K562 (cell line): Measurements from ENCODE around the gene NELL1. TPM values are rescaled to one million over a fixed set of nuclear protein-coding genes. Genes with fewer than 3 reads are reported as not detected.

Source experiments
- ATAC-seq: fragments of 200-7000 bp; cut with Tn5 transposase; 3 replicates; pipeline ENCODE4 v1.9.1; 2020; ENCODE audit warnings: moderate library complexity
- BruUV-seq: library from RNA; stranded (reverse); fragments of 400-500 nt; replicated peaks from 2 replicates; lab custom pipeline; 2021; lab: Mats Ljungman, UMichigan
- CTCF ChIA-PET: fragments of 300-600 bp; formaldehyde crosslinking; extraction: SDS; loops from one replicate; lab custom pipeline; 2021; ENCODE audit warnings: low intra/inter-chr PET ratio; lab: Yijun Ruan, JAX
- POLR2A ChIA-PET: fragments of 300-600, 350-650 bp; sonication (Branson Sonifier 250); formaldehyde crosslinking; extraction: SDS; loops from one replicate; lab custom pipeline; 2021; ENCODE audit warnings: antibody characterized with exemption, inconsistent platforms; lab: Yijun Ruan, JAX
- DNase-seq, 4 experiments: peaks; one replicate each; pipeline versions ENCODE4 v3.0.0 to v3.0.0-alpha.2; 2011 to 2018; ENCODE audit warnings: low spot score in 3 of 4, mixed read lengths in 3 of 4; ENCODE audit errors: extremely low read depth in 1 of 4
- FAIRE-seq: peaks from 2 replicates; lab custom pipeline; 2011; peaks lifted over from hg19 to GRCh38; lab: Jason Lieb, UNC
- H2AFZ ChIP-seq: 2 replicates; pipeline ENCODE4 v1.6.0; 2011; ENCODE audit warnings: low read depth, low read length, control low read depth, inconsistent platforms
- H3K27ac ChIP-seq: fragments of 200-600 bp; 3 replicates; pipeline ENCODE4 v1.8.0; 2011; ENCODE audit warnings: low read depth, mild to moderate bottlenecking, control low read depth, inconsistent platforms, low read length, moderate library complexity, mixed read lengths; ENCODE audit errors: extremely low read depth
- H3K27me3 ChIP-seq, 2 experiments: fragments of 300-600 bp in 1 of 2; 2 replicates in 1 of 2; 3 replicates in 1 of 2; pipeline versions ENCODE4 v1.6.0 to v1.8.0; 2011; ENCODE audit warnings: inconsistent platforms in 2 of 2, low read length in 2 of 2, mild to moderate bottlenecking in 1 of 2, mixed read lengths in 1 of 2, moderate library complexity in 1 of 2; ENCODE audit not compliant: control insufficient read depth in 2 of 2, insufficient read depth in 2 of 2
- H3K36me3 ChIP-seq: fragments of 300-600 bp; 3 replicates; pipeline ENCODE4 v1.8.0; 2011; ENCODE audit warnings: mild to moderate bottlenecking, low read length, inconsistent platforms; ENCODE audit not compliant: control insufficient read depth, insufficient read depth
- H3K4me1 ChIP-seq, 2 experiments: fragments of 200-600 bp in 1 of 2; replicated peaks in 1 of 2; 2 replicates in 1 of 2; 3 replicates in 1 of 2; pipeline versions ENCODE4 v1.5.1 to v1.8.0; 2011; ENCODE audit warnings: inconsistent platforms in 2 of 2, low read length in 2 of 2, mild to moderate bottlenecking in 1 of 2, mixed read lengths in 1 of 2, moderate library complexity in 1 of 2; ENCODE audit not compliant: control insufficient read depth in 2 of 2, insufficient read depth in 2 of 2
- H3K4me2 ChIP-seq: 2 replicates; pipeline ENCODE4 v1.6.1; 2011; ENCODE audit warnings: low read length, control low read depth, inconsistent platforms, mixed read lengths; ENCODE audit not compliant: insufficient read depth
- H3K4me3 ChIP-seq: fragments of 200-600 bp; sonication (generic), shearing (Covaris generic); 2 replicates; pipeline ENCODE4 v1.5.1; 2016; ENCODE audit warnings: control low read depth, inconsistent platforms
- H3K79me2 ChIP-seq: fragments of 200-600 bp; 3 replicates; pipeline ENCODE4 v1.8.0; 2011; ENCODE audit warnings: low read length, inconsistent platforms; ENCODE audit not compliant: control insufficient read depth, insufficient read depth
- H3K9ac ChIP-seq, 2 experiments: 2 replicates each; pipeline versions ENCODE4 v1.6.0 to v1.6.1; 2011; ENCODE audit warnings: low read depth in 2 of 2, low read length in 2 of 2, control low read depth in 1 of 2, inconsistent platforms in 1 of 2, mild to moderate bottlenecking in 1 of 2, mixed read lengths in 1 of 2; ENCODE audit not compliant: insufficient read depth in 1 of 2
- H3K9me1 ChIP-seq: one replicate; pipeline ENCODE4 v1.6.0; 2011; ENCODE audit warnings: inconsistent platforms, mild to moderate bottlenecking, low read length, moderate library complexity; ENCODE audit not compliant: control insufficient read depth, insufficient read depth
- H3K9me3 ChIP-seq: replicated peaks from 2 replicates; pipeline ENCODE4 v1.5.1; 2011; ENCODE audit warnings: low read depth, low read length, inconsistent platforms; ENCODE audit not compliant: control insufficient read depth, insufficient read depth
- H4K20me1 ChIP-seq: replicated peaks from 2 replicates; pipeline ENCODE4 v1.6.1; 2011; ENCODE audit warnings: low read length, inconsistent platforms, mixed read lengths; ENCODE audit not compliant: control insufficient read depth, insufficient read depth
- AFF4 ChIP-seq: sonication (generic); formaldehyde crosslinking; IDR thresholded peaks from 2 replicates; pipeline ENCODE4 v1.8.0; 2023; ENCODE audit warnings: mild to moderate bottlenecking, missing genetic modification reagents
- ETV5 ChIP-seq: sonication (generic); formaldehyde crosslinking; IDR thresholded peaks from 2 replicates; pipeline ENCODE4 v1.4.0; 2020; ENCODE audit warnings: low read depth, mild to moderate bottlenecking, missing genetic modification reagents
- PRDM10 ChIP-seq: fragments of 450-650 bp; IDR thresholded peaks from 2 replicates; pipeline ENCODE4 v1.6.1; 2018; ENCODE audit not compliant: partially characterized antibody
- TRIM25 ChIP-seq: fragments of 450-650 bp; IDR thresholded peaks from 2 replicates; pipeline ENCODE4 v1.7.0; 2016; ENCODE audit warnings: borderline replicate concordance
- WGBS: fragments of 100-300 bp; shearing (Covaris generic); methylation state at CpG from one replicate; pipeline ENCODE4 v1.1.6; 2016; ENCODE audit warnings: low coverage, mixed read lengths; ENCODE audit not compliant: insufficient coverage; ENCODE audit errors: missing lambda C conversion rate; 5-methylcytosine and 5-hydroxymethylcytosine counted together
- in situ Hi-C: fragments of 300-500 bp; cut with MboI; formaldehyde crosslinking; loops from 4 replicates; pipeline ENCODE4 v1.15.0; 2018; ENCODE audit warnings: inconsistent platforms, mixed read lengths
- intact Hi-C: fragments of 100-400 bp; cut with micrococcal nuclease; formaldehyde crosslinking; loops from 2 replicates; pipeline ENCODE4 v1.14.2; 2022
- polyA plus RNA-seq, 8 experiments: library from polyadenylated mRNA; depleted of rRNA in 4 of 8; stranded (reverse) in 5 of 8; unstranded in 3 of 8; fragments of >200 nt; fragmentation: Nextera tagmentation in 2 of 8; fragmentation: Illumina TruSeq in 1 of 8; extraction: Ambion mirVana in 2 of 8; extraction: Trizol in 1 of 8; gene quantifications; 2 replicates each; pipeline versions ENCODE4 v1.2.1 to v1.2.3, GENCODE V29; 2011 to 2014; ENCODE audit warnings: inconsistent platforms in 1 of 8, missing spikeins in 1 of 8
- total RNA-seq, 7 experiments: library from RNA; depleted of rRNA in 6 of 7; stranded (reverse); fragments of >200 nt in 6 of 7; fragmentation: Illumina TruSeq in 2 of 7; extraction: Trizol in 2 of 7; gene quantifications; 2 replicates each; pipeline versions ENCODE4 v1.2.1 to v1.2.3, GENCODE V29; 2011 to 2021; ENCODE audit warnings: low replicate concordance in 1 of 7

NELL1 gene
- total and polyA plus RNA-seq, 9 of the 15 experiments (the other 6 are each of a cell fraction or from before 2014, with no cell fraction given): not detected

GRCh38 chr11:21289686-21290085, 620.3 kb downstream of the NELL1 start:
- H3K4me1 ChIP-seq: no peaks in the 10 kb centered on the region
- H2AFZ ChIP-seq: no peak overlapping the region
- H4K20me1 ChIP-seq: no peaks in the 10 kb centered on the region
- no peaks in the 10 kb centered on the region for H3K9me3 ChIP-seq
- no peaks in the 10 kb centered on the region for H3K79me2 ChIP-seq
- ChIA-PET CTCF (no interaction called here), POLR2A (no interaction called here)
- no peak for TF ChIP-seq ETV5
- H3K36me3 ChIP-seq: no peaks in the 10 kb centered on the region
- no peaks in the 10 kb centered on the region for H3K9me1 ChIP-seq
- 0% methylated on average over 3 of the region's 4 CpGs for WGBS
- FAIRE-seq: no peak
- no peak for ATAC-seq
- no peak overlapping the region for H3K4me3 ChIP-seq
- no peak overlapping the region for H3K4me2 ChIP-seq
- no peak overlapping the region for H3K9ac ChIP-seq
- DNase-seq: no peak
- H3K27me3 ChIP-seq: no peaks in the 10 kb centered on the region
- no TSS peak for BruUV-seq
- H3K27ac ChIP-seq: no peak overlapping the region
- intact Hi-C loops (no loop called here), in situ Hi-C loops (no loop called here)

GRCh38 chr11:21295508-21295907, 626.1 kb downstream of the NELL1 start:
- WGBS: 8% methylated on average over 2 of the region's 2 CpGs
- ChIA-PET POLR2A (no interaction called here), CTCF (no interaction called here)
- Histone ChIP-seq H3K9me3 (no peaks in the 10 kb centered on the region), H3K4me3 (no peak overlapping the region), H3K9me1 (no peaks in the 10 kb centered on the region), H3K27me3 (no peaks in the 10 kb centered on the region), H3K9ac (no peak overlapping the region), H2AFZ (no peak overlapping the region), H4K20me1 (no peaks in the 10 kb centered on the region), H3K4me2 (no peak overlapping the region), H3K36me3 (no peaks in the 10 kb centered on the region), H3K4me1 (no peaks in the 10 kb centered on the region), H3K79me2 (no peaks in the 10 kb centered on the region), H3K27ac (no peak overlapping the region)
- ATAC-seq (no peak), FAIRE-seq (no peak), DNase-seq (no peak)
- TF ChIP-seq AFF4 (CRISPR knock-in tag) (no peak), TRIM25 (no peak), PRDM10 (no peak)
- intact Hi-C loops (no loop called here), in situ Hi-C loops (no loop called here)
- no TSS peak for BruUV-seq
